Brain microvascular endothelial cell (primary cell): Measurements from ENCODE around the gene BMP6.

Experiments used
- DNase-seq: peaks from one replicate; pipeline ENCODE4 v3.0.0-alpha.2; 2020
- H3K27ac ChIP-seq: fragments of 250-450 bp; sonication (Bioruptor Pico); 2 replicates; pipeline ENCODE4 v1.5.1; 2020; ENCODE audit warnings: mild to moderate bottlenecking, moderate library complexity
- H3K27me3 ChIP-seq: fragments of 250-450 bp; sonication (Bioruptor Pico); replicated peaks from 2 replicates; pipeline ENCODE4 v1.5.1; 2020; ENCODE audit warnings: mild to moderate bottlenecking
- H3K36me3 ChIP-seq: fragments of 250-450 bp; sonication (Bioruptor Pico); replicated peaks from 2 replicates; pipeline ENCODE4 v1.5.1; 2020; ENCODE audit warnings: mild to moderate bottlenecking
- H3K4me3 ChIP-seq: 2 replicates; pipeline ENCODE4 v1.5.1; 2011; ENCODE audit warnings: low read depth, mild to moderate bottlenecking, control low read depth, low read length, moderate library complexity
- in situ Hi-C: cut with HindIII; loops from 2 replicates; pipeline ENCODE4 v1.10.0; 2017; ENCODE audit warnings: low sequenced_read_pairs, low pct_ligation_motif_present
- TF ChIP-seq, protein P1 (sequence below): IDR thresholded peaks from 2 replicates; pipeline ENCODE4 v1.5.1; 2011; ENCODE audit warnings: low read depth, mild to moderate bottlenecking, moderate library complexity, low read length, control low read depth, inconsistent platforms; ENCODE audit errors: missing control alignments

Gene BMP6

DNA sequence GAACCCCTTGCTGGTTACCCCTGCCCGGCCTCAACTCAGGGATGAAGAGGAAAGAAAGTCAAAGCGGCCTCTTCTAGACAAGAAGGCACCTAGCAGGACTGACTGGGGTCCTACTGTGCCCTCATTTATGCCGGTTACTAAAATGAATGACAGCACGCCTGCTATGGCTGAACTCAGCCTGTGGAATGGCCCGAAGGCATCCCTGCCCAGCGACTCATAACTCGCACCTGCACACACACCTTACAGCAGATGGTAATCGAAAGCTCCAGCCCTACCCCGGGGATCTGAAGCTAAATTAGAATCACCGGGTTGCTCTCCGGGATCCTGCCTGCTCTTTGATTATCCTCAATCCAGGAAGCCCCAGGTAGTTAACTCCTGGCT is 185.4 kb downstream of the BMP6 start:
- in situ Hi-C loops: no loop called here

DNA sequence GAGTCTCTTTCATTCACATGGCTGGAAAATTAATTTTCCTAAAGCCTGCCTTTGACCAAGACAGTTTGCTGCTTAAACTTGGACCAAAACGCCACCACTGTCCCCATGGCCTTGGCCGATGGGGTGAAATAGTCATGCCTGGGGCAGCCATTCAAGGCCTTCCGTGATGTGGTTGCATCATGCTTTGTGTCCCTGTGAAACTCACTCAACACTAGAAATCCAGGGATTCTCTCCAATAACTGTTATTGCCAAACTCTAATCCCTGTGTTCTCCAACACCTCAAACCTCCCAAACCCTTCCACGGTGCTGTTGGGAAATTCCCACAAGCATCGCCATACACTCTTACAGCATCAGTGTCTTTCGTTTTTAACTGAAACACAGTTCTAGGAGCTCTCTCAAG is 186.1 kb downstream of the BMP6 start:
- no peak overlapping the region for H3K4me3 ChIP-seq
- H3K27me3 ChIP-seq: no peaks in the 10 kb centered on the region
- H3K27ac ChIP-seq: no peak overlapping the region
- DNase-seq: no peak
- TF ChIP-seq, protein P1, sequence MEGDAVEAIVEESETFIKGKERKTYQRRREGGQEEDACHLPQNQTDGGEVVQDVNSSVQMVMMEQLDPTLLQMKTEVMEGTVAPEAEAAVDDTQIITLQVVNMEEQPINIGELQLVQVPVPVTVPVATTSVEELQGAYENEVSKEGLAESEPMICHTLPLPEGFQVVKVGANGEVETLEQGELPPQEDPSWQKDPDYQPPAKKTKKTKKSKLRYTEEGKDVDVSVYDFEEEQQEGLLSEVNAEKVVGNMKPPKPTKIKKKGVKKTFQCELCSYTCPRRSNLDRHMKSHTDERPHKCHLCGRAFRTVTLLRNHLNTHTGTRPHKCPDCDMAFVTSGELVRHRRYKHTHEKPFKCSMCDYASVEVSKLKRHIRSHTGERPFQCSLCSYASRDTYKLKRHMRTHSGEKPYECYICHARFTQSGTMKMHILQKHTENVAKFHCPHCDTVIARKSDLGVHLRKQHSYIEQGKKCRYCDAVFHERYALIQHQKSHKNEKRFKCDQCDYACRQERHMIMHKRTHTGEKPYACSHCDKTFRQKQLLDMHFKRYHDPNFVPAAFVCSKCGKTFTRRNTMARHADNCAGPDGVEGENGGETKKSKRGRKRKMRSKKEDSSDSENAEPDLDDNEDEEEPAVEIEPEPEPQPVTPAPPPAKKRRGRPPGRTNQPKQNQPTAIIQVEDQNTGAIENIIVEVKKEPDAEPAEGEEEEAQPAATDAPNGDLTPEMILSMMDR: no peak
- H3K36me3 ChIP-seq: no peaks in the 10 kb centered on the region
- in situ Hi-C loops: no loop called here

More for the DNA sequence above, 185.4 kb downstream of the BMP6 start:
- no peaks in the 10 kb centered on the region for H3K27me3 ChIP-seq
- no peak overlapping the region for H3K27ac ChIP-seq
- H3K4me3 ChIP-seq: peak overlapping the region; percentile 84
- TF ChIP-seq, protein P1: no peak
- no peaks in the 10 kb centered on the region for H3K36me3 ChIP-seq
- no peak for DNase-seq

DNA sequence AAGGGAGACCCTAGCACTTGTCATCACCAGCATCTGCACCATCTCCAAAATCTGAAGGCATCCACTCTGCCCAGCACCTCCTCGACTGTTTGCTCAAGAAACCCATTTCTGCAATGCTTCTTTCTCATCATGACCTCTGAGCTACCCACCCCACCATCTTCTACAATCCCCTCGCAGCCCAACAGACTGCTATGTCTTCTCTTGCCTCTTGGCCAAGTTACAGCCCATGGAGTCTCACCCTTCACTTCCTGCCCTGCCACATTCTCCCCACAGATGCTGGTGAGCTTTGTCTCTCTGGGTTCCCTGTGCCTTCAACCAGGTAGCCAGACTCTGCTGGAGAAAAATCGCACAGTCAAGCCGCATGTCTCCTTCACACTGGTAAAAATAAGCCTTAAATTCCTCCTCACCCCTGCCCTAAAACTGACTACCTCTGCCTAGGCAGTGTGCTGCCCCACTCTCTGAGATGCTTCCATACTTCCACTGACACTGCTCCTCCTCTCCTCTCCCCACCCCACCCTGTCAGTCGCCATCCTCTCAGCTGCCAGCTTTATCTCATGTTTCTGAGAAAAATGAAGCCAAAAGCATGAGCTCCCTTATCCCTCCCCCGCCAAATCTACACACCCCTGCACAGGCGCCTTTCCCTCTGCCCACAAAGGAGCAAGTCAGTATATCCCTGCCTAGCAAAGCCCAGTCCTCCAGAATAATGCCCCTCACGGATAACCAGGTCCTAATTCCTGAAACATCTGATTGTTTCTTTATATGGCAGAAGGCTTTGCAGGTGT is 187.0 kb downstream of the BMP6 start:
- Histone ChIP-seq H3K36me3 (no peaks in the 10 kb centered on the region), H3K4me3 (no peak overlapping the region), H3K27ac (no peak overlapping the region), H3K27me3 (no peaks in the 10 kb centered on the region)
- in situ Hi-C loops: no loop called here
- TF ChIP-seq, protein P1: no peak
- DNase-seq: no peak

DNA sequence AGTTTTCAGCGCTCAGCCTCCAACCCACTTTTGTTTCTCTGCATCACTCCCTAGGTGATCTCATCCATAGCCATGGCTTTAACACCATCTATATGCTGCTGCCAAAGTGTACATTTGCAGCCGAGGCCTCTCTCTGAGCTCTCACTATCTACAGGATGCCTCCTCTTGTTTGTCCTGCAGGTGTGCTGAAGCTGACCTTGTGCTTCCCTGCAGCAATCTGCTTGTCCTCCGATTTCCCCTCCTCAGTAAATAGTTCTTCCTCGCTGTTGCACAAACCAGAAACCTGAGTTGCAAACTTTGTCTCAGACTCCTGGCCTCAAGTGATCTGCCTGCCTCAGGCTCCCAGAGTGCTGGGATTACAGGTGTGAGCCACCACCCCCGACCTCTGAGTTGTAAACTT is 188.4 kb downstream of the BMP6 start:
- DNase-seq: no peak
- Histone ChIP-seq H3K4me3 (no peak overlapping the region), H3K27me3 (no peaks in the 10 kb centered on the region), H3K27ac (no peak overlapping the region), H3K36me3 (no peaks in the 10 kb centered on the region)
- TF ChIP-seq, protein P1: no peak
- in situ Hi-C loops: no loop called here

DNA sequence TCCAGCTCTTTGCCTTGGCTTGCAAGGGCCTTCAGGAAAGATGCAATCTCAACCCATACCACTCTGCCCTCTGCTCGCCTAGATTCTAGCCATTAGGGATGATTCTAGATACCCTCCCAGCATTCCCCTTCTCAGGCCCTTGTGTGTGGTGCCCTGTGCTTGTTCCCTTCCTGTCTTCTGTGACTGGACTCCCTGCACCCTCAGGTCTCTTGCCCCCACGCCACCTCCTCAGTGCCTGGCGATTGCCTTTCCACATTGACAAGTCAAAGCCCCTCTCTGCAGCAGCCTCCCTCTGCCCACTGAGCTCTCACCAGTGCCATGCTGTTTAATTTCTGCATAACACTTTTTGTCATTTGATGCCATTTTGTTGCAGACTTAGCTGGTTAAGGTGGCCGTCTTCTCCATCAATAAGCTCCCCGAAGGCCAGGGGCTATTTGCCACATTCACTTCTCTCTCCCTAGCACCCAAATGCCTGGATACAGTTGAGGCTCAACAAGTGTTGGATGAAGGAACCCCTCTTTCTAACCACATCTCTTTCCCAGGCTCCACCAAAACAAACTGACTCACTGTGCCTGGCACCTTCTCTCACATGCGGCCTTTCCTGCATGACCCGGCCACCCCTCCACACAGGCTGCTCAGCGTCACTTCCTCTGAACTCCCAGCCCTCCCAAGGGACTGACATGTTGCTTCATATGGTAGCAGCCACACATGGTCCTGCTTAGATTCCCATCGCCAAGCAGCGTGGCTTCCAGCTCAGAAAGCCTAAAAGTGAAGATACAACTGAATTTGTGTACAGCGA is 189.3 kb downstream of the BMP6 start:
- H3K27me3 ChIP-seq: no peaks in the 10 kb centered on the region
- TF ChIP-seq, protein P1: no peak
- no peak overlapping the region for H3K4me3 ChIP-seq
- in situ Hi-C loops: no loop called here
- DNase-seq: peak; percentile 89
- no peaks in the 10 kb centered on the region for H3K36me3 ChIP-seq
- H3K27ac ChIP-seq: peak overlapping the region; percentile 37
